HG03139 (cell line): ENCODE data around the gene CCIN.
A peak's percentile ranks its signal among the peaks of the same experiment; 100 is the strongest.

Source experiments
- ATAC-seq: cut with Tn5 transposase; IDR thresholded peaks from one replicate; pipeline ENCODE4 v1.9.1; 2021; ENCODE audit not compliant: unreplicated experiment

The CCIN gene

DNA sequence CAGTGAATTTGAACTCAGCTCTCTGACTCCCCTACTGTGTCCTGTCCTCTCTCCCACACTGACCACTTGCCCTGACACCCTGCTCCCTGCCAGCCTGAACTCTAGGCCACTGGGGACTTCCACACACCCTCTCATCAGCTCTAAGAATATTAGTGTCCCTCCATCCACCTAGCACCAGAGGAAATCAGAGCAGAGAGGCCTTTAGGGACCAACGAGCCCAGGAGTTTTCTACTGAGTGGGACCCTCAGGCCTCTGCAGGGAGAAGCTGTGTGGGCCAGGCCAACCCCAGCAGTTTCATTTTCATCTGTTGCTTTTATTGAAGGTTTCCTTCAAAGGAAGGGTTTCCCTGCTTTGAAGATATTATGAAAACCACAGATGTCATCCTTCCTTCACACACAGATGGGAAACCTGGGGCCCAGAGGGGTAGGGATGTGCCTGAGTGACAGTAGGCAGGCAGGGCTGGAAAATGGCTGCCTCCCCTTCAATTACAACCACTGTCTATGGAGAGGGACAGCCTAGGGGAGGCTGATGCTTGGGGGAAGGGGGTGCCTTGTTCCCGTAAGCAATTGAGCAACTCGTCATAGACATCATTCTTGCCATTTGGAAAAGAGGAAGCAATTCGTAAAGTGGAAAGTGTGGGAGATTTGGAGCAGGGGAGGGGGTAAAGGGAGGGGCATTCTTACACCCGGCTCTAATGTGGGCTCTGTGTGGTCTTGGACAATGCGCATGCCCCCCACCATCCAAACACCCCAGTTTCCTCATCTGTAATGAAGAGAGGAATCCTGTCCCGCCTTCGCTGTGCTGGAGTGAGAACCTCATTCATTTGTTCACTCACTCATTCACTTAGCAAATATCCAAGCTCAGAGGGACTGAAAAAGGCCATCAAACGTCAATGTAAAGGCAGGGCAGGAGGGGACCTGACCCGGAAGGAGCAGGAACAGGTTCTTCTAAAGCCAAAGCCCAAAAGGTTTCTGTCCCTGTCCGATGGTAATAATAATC, 28.8 kb upstream of the CCIN start:
- ATAC-seq: no peak

DNA sequence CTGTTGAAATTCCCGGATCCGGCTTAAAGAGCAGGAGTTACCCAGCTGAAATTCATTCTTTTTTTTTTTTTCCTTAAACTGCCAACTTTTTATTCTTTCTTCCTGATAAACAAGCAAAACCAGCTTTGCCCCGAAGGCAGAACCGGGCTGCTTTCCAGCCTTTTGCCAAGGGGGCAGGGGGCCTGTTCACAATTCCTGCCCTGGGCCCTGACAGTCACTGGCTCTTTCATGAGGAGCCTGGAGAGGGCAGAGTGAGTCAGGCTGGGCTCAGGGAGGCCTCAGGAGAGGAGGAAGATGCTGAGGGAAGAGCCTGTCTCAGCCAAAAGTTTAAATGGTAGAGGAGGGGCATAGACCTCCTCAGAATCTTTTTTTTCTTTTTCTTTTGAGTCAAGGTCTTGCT, 27.9 kb upstream of the CCIN start:
- ATAC-seq: no peak

DNA sequence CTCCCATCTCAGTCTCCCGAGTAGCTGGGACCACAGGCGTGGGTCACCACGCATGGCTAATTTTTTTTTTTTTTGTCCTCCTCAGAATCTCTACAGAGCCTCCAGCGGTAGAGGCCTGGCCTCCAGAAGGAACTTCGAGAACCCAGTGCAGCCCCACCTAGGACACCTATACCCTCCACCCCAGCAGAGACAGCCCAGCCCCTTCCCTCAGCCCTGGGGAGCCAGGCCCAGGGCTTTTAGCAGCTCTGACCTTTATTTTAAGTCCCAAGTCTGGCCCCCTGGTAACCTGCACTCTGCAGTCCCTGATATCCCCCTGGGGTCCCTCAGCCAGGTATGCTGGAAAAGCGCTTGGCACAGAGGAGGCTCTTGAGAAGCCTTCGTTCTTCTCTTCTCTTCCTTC, 27.4 kb upstream of the CCIN start:
- ATAC-seq: no peak

DNA sequence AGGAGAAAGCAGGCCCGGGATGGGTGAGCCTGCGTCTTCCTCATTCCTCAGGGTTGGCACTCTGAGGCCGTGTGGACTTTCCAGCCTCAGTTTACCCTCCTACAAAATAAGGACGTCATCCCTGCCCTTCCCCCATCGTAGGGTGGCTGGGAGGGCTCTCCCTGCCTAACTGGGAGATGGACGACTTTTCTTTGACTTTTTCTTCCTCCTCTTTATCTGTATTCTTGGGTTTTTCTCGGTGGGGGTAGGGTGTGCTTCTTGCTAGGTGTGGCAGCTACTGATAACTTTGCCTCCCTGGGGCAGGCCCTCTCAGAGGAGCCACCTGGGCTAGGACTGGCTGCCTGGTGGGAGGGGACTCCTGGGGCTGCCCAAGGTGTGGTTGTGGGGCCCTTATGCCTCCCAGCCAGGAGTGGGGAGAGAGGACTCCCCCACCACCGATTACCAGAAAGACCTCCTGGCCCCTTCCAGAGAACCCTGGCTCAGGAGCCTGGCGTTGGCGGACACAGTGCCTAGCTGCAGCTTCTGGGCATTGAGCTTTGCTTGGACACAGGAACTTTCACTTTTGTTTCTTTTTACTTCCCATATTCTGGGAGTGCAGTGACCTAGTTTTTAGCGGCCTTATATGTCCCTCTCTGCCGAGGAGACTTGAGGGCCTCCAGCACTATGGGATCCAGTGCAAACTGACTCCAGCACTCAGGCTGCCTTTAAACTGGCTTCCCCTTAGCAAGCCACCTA, 26.5 kb upstream of the CCIN start:
- ATAC-seq: no peak

DNA sequence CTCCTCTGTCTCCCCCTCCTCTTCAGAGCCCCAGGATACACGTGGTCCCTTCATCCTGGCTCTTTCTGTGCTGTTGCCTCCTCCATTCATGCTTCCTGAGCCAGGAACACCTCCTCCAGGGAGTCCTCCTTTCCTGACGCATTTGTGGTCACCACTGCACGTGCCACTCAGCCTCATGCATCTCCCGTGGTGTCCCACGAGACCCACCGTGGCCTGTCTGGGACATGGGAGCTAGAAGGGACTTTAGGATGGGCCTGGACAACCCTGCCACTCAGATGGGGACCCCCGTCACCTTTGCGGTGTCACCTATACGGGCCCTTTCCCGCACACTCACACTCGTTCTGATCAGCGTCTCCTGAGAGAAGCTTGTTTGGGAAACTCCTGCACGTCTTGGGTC, 25.9 kb upstream of the CCIN start:
- ATAC-seq: no peak

DNA sequence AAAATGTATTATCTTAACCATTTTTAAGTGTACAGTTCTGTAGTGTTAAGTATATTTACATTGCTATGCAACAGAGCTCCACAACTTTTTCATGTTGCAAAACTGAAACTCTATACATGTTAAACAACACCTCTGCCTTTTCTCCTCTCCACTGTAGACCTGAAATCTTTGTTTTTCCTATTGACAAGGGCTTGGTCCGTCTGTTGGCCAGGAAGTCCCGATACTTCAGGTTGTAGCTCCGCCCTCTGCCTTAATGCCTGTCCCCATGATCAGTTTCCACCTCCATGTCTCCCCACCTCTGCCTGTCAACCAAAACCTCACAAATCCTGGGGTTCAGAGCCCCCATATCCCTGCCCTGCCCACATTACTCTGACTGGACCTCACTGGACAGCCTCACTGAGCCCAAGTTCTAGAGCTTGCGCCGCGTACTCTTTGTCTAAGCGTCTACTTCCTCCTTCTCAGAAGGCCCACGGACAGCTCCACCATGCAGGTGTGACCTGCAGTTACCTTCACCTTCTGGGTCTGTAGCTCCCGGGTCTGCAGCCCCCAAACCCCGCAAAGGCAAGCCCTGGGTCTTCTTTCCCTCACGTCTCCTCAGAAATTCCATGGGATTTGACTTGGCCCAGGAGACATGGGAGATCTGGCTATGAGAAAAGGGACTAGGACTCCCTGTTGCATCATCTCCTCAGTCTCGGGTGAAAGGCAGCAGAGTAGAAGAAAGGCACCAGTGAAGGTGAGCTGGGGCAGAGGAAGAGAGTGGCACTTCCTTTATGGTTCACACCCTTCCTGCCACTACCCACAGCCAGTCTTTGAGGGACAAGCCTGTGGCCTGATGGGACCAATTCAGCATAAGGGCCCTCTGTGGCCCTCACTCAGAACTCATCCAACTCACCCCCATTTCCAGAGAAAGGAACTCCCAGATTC, 24.6 kb upstream of the CCIN start:
- no peak for ATAC-seq

DNA sequence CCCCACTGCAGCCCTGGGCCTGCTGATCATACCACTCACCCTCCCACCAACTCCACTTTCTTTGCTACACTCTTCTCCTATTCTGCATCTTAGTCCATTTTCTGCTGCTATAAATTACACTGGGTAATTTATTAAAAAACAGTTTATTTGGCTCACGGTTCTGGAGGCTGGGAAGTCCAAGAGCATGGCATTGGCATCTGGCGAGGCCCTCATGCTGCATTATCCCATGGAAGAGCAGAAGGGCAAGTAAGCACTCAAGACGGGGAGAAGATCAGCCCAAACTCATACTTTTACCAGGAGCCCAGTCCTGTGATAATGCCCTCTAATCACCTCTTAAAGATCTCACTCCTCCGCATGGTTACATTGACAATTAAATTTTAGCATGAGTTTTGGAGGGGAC, 23.2 kb upstream of the CCIN start:
- ATAC-seq: no peak

DNA sequence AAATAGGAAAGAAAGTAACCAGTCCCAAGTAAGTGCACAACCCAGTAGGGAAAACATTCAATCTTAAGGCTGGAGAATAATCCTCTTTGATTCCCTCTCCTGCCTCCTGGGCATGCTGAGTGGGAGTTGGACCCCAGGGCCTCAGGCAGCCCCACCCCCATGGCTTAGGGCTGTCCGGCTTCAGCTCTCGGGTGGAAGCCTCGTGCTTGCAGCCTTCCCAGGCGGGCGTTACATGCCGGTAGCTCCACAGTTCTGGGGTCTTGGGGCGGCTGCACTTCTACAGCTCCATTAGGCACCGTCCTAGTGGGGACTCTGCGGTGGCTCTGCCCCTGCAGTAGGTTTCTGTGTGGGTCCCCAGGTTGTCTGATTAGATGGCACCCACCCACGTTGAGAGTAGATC, 22.5 kb upstream of the CCIN start:
- ATAC-seq: no peak

DNA sequence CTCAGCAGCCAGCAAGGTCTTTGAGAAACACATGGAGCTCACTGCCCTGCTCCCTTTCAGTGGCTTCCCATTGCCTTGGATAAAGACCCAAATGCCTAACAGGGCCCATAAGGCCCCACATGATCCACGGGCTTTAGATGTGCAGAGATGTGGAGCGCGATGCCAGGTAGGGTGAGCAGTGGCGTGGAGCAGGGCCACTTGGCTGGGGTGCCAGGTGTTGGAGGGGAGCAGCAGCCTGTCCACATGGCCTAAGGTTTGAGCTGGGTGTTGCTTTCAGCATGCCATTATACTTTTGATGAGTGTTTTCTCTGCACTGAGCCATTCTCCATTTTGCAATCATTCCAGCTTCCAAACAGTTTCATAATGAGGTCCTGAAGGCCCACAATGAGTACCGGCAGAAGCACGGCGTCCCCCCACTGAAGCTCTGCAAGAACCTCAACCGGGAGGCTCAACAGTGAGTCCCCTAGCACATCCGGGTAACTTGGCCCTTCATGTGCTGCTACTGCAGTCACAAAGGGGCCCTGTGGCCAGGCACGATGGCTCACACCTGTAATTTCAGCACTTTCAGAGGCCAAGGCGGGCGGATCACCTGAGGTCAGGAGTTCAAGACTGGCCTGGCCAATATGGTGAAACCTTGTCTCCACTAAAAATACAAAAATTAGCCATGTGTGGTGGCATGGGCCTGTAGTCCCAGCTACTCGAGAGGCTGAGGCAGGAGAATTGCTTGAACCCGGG, 21.6 kb upstream of the CCIN start:
- no peak for ATAC-seq

DNA sequence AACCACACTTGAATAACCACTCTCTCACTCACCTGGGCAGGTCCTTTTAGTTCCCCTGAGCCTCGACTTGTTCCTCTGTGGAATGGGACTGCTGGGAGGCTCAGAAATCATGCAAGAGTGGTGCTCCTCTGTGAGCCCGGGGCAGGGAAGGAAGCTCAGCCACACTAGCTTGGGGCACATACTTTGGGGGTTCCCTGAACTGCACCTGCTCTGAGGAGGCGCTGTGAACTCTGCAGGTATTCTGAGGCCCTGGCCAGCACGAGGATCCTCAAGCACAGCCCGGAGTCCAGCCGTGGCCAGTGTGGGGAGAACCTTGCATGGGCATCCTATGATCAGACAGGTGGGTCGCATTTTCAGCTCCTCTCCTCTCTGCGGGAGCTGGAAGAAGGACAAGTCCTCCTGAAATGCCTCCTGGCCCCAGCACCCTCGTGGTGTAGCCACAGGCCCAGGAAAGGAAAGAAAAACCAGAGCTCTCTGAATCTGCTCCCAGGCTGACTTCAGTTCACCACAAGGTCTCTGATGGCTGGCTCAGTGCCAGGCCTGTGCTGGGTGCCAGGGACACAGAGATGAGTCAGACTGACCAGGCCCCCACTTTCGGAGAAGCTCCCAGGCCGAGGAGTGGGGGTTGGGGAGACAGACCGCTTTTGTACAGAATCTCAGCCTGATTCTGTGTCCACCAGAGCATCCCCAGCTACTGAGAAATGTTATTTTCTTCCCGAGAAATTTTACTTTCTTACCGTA, 20.7 kb upstream of the CCIN start:
- no peak for ATAC-seq

DNA sequence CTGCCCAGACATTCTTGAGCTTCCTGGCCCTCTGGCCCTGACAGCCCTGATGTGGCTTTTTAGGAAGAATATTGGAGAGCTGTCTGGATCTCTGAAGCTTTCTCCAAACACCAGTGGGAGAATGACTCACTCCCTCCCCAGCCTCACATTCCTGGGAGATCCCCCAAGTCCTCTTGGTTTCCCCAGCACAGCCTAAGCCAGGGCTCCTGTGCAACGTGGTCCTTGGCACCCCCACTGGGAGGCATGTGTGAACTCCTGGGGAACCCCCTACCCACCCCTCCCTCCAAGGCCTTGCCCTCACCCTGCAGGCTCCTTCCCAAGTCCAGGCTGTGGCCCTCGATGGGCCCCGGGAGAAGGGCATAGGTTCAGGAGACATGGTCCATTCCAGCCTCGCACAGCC, 20.0 kb upstream of the CCIN start:
- ATAC-seq: no peak

DNA sequence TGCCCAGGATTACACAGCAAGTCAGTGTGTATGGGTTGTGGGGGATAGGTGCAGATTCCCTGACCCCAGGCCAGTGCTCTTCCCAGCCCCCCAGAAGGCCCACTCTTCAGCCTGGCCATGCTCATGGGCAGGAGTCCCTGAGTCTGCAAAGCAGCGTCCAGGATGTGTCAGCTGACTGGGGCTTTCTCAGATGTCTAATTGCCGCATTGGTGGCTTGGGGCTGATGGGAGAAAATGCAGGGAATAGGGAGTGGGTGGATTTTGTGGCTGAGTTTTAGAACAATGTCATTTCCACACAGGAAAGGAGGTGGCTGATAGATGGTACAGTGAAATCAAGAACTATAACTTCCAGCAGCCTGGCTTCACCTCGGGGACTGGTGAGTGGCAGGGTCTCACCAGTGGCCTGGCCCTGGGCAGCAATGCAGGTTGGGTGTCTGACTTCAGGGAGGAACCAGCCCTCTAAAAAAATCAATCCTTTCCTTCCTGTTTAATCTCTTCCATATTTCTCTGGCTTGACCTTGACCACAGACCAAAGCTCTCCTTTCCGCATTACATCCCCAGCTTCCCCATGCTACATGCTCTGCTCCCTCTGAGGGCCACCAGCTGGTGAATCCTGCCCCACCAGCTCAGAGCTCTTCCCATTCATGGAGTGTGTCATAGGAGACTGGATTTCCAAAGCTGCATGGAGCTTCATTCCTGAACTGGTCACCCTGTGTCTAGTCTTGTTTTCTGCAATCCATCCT, 18.4 kb upstream of the CCIN start:
- ATAC-seq: no peak

DNA sequence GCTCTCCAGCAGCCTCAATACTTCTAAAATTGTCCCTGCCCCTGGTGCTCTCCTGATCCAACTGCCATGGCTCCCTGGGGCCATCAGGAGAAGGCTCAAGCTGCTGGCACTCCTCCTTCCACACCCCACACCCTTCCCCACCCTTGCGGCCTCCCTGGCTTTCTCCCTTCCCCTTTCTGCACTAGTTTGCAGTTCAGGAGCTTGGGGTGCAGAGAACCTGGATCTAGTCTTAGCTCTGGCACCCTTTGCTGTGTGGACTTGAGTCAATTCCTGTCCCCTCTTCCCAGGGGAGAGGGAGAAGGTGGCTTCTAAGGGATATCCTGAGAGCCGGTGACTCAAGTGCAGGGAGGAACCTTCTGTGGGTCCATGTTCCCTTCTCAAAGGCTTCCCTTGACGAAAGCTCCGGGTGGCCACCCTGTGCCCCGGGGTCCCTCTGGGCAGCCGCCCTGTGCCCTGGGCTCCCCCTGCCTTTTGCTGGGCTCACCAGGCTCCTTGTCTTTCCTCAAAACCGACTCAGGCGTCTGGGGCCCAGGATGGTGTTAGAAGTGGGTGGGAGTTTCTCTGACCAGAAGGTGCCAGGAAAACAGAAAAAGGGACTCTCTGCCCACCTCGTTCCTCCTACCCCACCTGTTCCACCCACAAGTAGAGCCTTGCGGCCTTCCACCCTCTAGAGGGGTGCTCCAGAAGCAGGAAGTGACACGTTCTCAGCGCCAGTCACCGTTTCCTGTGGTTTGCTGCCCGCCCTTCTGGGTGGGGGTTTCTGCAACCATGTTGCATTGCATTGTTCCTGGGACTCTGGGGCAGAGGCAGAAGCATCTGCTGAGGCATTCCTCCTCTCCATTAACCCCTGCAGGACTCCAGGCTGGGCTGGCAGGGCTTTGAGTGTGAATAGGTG, 17.6 kb upstream of the CCIN start:
- peak; percentile 79 for ATAC-seq

DNA sequence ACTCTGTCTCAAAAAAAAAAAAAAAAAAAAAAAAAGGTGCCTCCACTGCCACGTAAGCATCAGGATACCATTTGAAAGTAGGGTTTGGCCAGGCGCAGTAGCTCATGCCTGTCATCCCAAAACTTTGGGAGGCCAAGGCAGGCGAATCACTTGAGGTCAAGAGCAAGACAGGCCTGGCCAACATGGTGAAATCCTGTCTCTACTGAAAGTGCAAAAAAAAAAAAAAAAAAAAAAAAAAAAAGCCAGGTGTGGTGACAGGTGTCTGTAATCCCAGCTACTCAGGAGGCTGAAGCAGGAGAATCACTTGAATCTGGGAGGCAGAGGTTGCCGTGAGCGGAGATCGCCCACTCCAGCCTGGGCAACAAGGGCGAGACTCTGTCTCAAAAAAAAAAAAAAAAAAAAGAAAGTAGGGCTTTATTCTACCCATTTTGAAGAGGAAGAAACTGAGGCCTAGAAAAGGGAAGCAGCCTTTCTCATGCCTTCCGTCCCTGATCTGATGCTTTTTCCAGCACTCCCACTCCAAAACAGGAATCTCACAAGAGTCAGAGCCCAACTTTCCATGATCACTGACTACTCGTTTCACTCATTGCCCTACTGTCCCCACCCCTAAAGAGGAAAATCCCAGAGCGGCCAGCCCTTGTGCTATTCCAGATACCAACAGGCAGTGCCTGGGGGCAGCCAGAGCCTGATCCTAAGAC, 16.3 kb upstream of the CCIN start:
- no peak for ATAC-seq

DNA sequence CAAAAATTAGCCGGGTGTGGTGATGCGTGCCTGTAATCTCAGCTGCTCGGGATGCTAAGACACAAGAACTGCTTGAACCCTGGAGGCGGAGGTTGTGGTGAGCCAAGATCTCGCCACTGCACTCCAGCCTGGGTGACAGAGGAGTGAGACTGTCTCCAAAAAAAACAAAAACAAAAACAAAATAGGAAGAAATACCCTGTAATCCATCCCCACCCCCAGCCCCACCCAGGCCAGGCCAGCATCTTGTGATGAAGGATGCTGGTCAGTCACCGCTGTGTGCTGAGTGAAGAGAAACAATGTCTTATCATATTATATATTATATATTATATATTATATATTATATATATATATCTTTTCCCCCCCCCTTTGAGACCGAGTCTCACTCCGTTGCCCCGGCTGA, 15.4 kb upstream of the CCIN start:
- no peak for ATAC-seq

DNA sequence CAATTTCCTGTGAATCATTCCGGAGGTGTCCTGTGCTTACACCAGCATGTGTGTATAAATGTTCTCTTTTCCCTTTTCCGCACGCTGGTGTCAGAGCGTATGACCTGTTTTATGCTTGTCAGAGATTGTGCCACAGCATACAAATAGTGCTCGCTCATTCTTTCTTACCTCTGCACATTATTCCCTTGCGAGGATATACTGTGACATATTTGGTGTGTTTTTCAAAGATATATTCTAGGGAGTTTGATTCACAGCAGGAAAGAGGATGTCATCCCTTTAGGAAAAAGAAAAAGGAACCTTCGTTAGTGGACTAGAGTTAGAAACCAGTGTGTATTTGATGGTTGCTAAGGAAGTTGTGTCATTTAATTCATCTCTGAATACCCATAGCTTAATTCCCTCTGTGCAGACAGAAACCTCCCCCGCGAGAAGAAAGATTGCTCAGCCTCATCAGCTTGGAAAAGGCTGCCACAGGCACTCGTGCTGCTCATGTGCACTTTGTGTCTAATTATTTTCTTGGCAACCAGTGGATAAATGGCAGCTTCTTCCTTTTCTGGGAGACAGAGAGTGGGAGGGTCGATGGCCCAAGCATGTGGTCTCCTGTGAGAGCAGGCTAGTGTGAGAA, 14.7 kb upstream of the CCIN start:
- ATAC-seq: no peak

DNA sequence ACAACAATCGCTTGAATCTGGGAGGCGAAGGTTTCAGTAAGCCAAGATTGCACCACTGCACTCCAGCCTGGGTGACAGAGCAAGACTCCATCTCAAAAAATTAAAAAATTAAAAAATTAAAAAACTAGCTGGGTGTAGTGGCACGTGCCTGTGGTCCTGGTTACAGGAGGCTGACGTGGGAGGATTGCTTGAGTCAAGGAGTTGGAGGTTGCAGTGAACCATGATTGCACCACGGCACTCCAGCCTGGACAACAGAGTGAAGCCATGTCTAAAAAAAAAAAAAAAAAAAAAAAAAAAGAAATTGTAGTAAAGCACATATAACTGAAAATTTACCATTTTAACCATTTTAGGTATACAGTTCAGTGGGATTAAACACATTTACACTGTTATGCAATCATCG, 13.1 kb upstream of the CCIN start:
- ATAC-seq: no peak
